GM21381 (cell line): ENCODE results near the gene TMEM119.

Source experiments
- ATAC-seq: cut with Tn5 transposase; IDR thresholded peaks from one replicate; pipeline ENCODE4 v1.9.1; 2021; ENCODE audit warnings: mild to moderate bottlenecking, moderate library complexity; ENCODE audit not compliant: unreplicated experiment

Gene TMEM119

GRCh38 chr12:108616941-108617858 is 19.3 kb upstream of the TMEM119 start:
- ATAC-seq = peak; percentile 75

- ATAC-seq = no peak
Observed at GRCh38 chr12:108616359-108616758, 18.5 kb upstream of the TMEM119 start.

GRCh38 chr12:108615918-108616317 is 18.0 kb upstream of the TMEM119 start:
- ATAC-seq = no peak

GRCh38 chr12:108614639-108615038 is 16.8 kb upstream of the TMEM119 start:
- no peak for ATAC-seq

GRCh38 chr12:108614041-108614440 is 16.2 kb upstream of the TMEM119 start:
- ATAC-seq = no peak

- ATAC-seq = no peak
Observed at GRCh38 chr12:108613548-108613947, 15.7 kb upstream of the TMEM119 start.

GRCh38 chr12:108612788-108613282 is 15.0 kb upstream of the TMEM119 start:
- ATAC-seq = no peak

- ATAC-seq = no peak
Observed at GRCh38 chr12:108611884-108612415, 14.1 kb upstream of the TMEM119 start.

- no peak for ATAC-seq
Observed at GRCh38 chr12:108610856-108611605, 13.1 kb upstream of the TMEM119 start.

GRCh38 chr12:108610336-108610815 is 12.5 kb upstream of the TMEM119 start:
- no peak for ATAC-seq

- no peak for ATAC-seq
Observed at GRCh38 chr12:108609537-108610335, 11.9 kb upstream of the TMEM119 start.

- ATAC-seq = no peak
Observed at GRCh38 chr12:108608616-108609015, 10.7 kb upstream of the TMEM119 start.

- ATAC-seq = no peak
Observed at GRCh38 chr12:108607981-108608600, 10.2 kb upstream of the TMEM119 start.

GRCh38 chr12:108606492-108606891 is 8.6 kb upstream of the TMEM119 start:
- ATAC-seq = no peak

- ATAC-seq = no peak
Observed at GRCh38 chr12:108605690-108606406, 8.0 kb upstream of the TMEM119 start.

- no peak for ATAC-seq
Observed at GRCh38 chr12:108605000-108605689, 7.3 kb upstream of the TMEM119 start.

- no peak for ATAC-seq
Observed at GRCh38 chr12:108604208-108604941, 6.5 kb upstream of the TMEM119 start.

GRCh38 chr12:108603743-108604142 is 5.9 kb upstream of the TMEM119 start:
- ATAC-seq = no peak
